PFSK-1 (cell line): Measurements from ENCODE around the gene PLSCR3.

Source experiments
- FOXP2 ChIP-seq: optimal IDR thresholded peaks from 2 replicates; pipeline ENCODE3; 2011; ENCODE audit warnings: borderline replicate concordance, control low read depth, inconsistent platforms; ENCODE audit not compliant: insufficient read depth; ENCODE audit errors: extremely low read length, extremely low read depth
- POLR2AphosphoS5 ChIP-seq: IDR thresholded peaks from 2 replicates; pipeline ENCODE4 v1.6.1; 2012; ENCODE audit warnings: low read depth, mild to moderate bottlenecking, control low read depth, low read length, moderate library complexity
- SIN3A ChIP-seq: IDR thresholded peaks from 2 replicates; pipeline ENCODE4 v1.6.1; 2012; ENCODE audit warnings: mild to moderate bottlenecking, low read length, moderate library complexity, borderline replicate concordance; ENCODE audit not compliant: insufficient read depth
- TAF1 ChIP-seq: IDR thresholded peaks from 2 replicates; pipeline ENCODE4 v1.6.1; 2012; ENCODE audit warnings: low read length, control low read depth, borderline replicate concordance; ENCODE audit not compliant: insufficient read depth
- TF ChIP-seq, protein P1 (sequence below), 2 experiments: IDR thresholded peaks; 2 replicates each; pipeline versions ENCODE4 v1.6.1 to v1.8.0; 2011 to 2012; ENCODE audit warnings: low read depth in 2 of 2, low read length in 2 of 2, control low read depth in 1 of 2, inconsistent platforms in 1 of 2, mild to moderate bottlenecking in 1 of 2, moderate library complexity in 1 of 2; ENCODE audit not compliant: insufficient read depth in 1 of 2

PLSCR3 gene

GRCh38 chr17:7383371-7383741, 11.0 kb downstream of the PLSCR3 start:
- no peak for TF ChIP-seq TAF1
- TF ChIP-seq, protein P1, sequence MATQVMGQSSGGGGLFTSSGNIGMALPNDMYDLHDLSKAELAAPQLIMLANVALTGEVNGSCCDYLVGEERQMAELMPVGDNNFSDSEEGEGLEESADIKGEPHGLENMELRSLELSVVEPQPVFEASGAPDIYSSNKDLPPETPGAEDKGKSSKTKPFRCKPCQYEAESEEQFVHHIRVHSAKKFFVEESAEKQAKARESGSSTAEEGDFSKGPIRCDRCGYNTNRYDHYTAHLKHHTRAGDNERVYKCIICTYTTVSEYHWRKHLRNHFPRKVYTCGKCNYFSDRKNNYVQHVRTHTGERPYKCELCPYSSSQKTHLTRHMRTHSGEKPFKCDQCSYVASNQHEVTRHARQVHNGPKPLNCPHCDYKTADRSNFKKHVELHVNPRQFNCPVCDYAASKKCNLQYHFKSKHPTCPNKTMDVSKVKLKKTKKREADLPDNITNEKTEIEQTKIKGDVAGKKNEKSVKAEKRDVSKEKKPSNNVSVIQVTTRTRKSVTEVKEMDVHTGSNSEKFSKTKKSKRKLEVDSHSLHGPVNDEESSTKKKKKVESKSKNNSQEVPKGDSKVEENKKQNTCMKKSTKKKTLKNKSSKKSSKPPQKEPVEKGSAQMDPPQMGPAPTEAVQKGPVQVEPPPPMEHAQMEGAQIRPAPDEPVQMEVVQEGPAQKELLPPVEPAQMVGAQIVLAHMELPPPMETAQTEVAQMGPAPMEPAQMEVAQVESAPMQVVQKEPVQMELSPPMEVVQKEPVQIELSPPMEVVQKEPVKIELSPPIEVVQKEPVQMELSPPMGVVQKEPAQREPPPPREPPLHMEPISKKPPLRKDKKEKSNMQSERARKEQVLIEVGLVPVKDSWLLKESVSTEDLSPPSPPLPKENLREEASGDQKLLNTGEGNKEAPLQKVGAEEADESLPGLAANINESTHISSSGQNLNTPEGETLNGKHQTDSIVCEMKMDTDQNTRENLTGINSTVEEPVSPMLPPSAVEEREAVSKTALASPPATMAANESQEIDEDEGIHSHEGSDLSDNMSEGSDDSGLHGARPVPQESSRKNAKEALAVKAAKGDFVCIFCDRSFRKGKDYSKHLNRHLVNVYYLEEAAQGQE (IDR thresholded peaks at IDR 0.05; ENCODE audit: insufficient read depth in 1 of 2, low read depth in 2 of 2, low read length in 2 of 2): no peak
- no peak for TF ChIP-seq FOXP2
- TF ChIP-seq POLR2AphosphoS5: no peak
- no peak for TF ChIP-seq SIN3A

GRCh38 chr17:7382901-7383300, 11.4 kb downstream of the PLSCR3 start:
- TF ChIP-seq FOXP2: no peak
- no peak for TF ChIP-seq SIN3A
- TF ChIP-seq POLR2AphosphoS5: no peak
- TF ChIP-seq, protein P1 (IDR thresholded peaks at IDR 0.05; ENCODE audit: insufficient read depth in 1 of 2, low read depth in 2 of 2, low read length in 2 of 2): no peak
- no peak for TF ChIP-seq TAF1

DNA sequence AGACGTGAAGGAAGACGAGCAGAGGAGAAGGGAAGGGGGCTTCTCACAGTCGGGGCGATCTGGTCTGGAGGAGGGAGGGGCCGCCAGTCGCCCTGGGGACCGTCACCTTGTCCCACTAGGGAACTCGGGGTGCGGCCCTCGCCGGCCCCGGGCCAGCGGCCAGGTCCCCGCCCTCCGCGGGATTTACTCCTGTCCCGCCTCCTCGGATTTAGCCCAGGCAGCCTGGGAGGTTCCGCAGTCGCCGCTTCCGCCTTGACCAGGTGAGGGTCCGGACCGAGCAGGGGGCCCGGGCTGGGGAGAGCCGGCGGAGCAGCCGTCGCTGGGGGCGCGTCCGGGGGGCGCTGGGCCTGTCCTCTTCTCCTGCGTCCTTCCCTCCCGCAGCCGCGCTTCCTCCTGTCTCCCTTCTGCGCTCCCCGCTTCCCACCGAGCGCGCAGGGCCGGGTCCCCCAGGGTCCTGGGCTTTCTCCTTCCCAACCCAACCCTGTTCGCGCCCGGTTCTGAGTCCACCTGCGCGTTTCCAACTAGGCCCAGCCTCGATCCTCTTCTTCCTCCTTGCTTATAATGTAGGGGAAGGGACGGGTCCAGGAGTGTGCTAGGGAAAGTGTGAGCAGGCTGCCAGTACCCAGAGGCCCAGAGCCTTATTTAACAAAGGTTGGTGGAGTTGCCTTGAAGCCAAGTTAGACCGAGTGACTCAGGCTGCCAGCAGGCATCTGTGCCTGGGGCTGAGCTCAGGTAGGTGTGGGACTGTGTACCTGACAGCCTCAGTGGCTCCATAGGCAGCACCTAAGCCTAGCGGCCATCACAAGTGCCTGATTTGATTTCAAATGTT, 13.3 kb downstream of the PLSCR3 start, which contains the start of gene TNK1:
Gene TNK1, plus strand, starts transcription at position 235 of the 829 bp plus-strand sequence. CDS start 1,838 bp downstream, outside the sequence.
- TF ChIP-seq TAF1: no peak
- no peak for TF ChIP-seq FOXP2
- TF ChIP-seq, protein P1 (IDR thresholded peaks at IDR 0.05; ENCODE audit: insufficient read depth in 1 of 2, low read depth in 2 of 2, low read length in 2 of 2): no peak
- TF ChIP-seq SIN3A: no peak
- no peak for TF ChIP-seq POLR2AphosphoS5

DNA sequence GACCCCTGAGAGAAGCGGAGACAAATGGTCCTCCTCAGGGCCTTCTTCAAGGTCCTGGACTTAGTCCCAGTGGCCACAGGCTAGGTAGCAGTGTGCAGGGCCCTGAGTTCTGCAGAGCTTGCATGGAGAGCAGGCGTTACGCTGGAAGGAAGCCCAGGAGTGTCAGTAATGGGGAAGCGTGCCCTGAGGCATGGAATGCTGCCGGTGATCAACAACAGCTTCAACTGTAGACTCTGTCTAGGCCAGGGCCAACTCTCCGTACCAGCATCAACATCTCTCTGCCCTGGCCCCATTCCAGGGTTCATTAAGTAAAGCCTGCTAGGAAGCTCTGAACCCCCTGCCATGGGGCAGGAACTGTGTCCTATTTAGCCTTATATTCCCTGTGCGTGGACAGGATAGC, 14.0 kb downstream of the PLSCR3 start:
- TF ChIP-seq FOXP2 (no peak), TAF1 (no peak)

DNA sequence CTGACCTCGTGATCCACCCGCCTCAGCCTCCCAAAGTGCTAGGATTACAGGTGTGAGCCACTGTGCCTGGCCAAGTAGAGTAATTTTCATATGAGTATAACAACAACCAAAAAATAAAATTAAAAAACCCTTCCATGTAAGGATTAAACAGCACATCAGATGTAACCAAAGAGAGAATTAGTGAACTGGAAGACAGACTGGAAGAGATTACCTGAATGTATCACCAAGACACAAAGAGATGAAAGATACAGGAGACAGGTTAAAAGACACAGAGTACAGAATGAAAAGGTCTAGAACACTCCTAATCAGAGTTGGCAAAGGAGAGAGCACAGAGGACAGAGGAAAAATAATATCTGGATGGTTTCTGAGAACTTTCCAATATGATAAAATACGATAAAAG, 15.2 kb downstream of the PLSCR3 start:
- no peak for TF ChIP-seq TAF1

DNA sequence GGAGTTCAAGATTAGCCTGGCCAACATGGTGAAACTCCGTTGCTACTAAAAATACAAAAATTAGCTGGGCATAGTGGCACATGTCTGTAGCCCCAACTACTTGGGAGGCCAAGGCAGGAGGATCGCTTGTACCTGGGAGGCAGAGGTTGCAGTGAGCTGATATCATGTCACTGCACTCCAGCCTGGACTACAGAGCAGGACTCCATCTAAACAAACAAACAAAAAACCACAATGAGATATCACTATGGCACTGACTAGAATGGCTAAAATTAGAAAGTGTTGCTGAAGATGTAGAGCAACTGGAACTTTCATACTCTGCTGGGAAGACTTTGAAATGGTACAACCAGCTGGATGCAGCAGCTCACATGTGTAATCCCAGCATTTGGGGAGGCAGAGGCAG, 20.0 kb downstream of the PLSCR3 start:
- TF ChIP-seq POLR2AphosphoS5: no peak
- no peak for TF ChIP-seq FOXP2
- no peak for TF ChIP-seq SIN3A
- TF ChIP-seq, protein P1 (IDR thresholded peaks at IDR 0.05; ENCODE audit: insufficient read depth in 1 of 2, low read depth in 2 of 2, low read length in 2 of 2): no peak
- no peak for TF ChIP-seq TAF1
